ENCODE results near the gene ANKRD40.

- TF ChIP-seq CTCF (conservative IDR thresholded peaks at IDR 0.05) (no peak), ZFX (IDR thresholded peaks at IDR 0.05) (no peak)
These were observed 60.5 kb downstream of the ANKRD40 start for GRCh38 chr17:50647187-50647586.
